ENCODE data around the gene PUSL1. TPM values are rescaled to one million over a fixed set of nuclear protein-coding genes. Genes with fewer than 3 reads are reported as not detected.

The PUSL1 gene
- total RNA-seq, 1 donor from 2014 or later: 14.2 TPM

DNA sequence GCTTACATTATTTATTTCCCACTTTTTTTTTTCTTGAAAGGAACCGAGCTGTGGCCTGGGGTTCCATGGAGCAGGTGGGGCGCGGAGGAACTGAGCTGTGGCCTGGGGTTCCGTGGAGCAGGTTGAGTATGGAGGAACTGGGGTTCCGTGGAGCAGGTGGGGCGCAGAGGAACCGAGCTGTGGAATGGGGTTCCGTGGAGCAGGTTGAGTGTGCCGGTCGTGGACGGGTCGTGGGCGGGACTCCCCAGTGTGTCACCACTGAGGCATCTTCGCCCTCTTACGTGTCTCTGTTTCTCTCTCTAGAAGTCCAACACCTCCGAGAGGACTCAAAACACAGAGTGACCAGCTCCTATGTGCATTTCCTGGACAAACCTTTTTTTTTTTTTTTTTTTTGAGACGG, 29.4 kb upstream of the PUSL1 start:
- no peak for DNase-seq (ENCODE audit: low read depth)

DNA sequence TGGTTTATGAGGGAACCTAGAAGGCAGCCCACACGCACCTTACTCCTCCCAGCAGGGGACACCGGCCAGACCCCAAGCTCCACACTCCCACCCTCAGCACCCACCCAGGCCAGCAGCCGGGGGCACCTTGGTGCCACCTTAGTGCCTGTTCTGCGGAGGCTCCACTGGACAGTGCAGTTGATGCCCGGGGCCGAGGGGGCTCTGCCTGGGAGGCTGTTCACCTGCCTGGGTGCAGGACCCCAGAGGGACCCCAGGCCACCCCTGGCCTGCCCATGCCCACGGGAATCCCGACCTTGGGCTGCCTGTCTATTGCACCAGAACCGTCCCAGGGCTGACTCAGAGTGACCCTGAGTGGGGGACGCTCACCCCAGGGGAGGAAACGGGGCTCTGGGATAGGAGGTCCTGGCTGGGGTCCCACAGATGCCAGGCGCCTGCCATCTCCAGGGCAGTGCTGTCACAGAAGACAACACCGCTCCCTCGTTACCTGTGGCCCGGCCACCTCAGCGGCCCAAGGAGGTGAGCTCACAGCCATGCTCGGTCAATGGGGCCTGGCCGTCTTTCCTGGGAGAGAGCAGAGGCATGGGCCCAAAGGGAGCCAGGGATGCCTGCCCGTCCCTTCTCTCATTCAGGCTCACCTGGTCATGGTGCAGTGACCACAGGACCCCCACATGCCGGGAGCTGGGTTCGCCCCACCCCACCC, 27.5 kb upstream of the PUSL1 start:
- no peak for DNase-seq (ENCODE audit: low read depth)

DNA sequence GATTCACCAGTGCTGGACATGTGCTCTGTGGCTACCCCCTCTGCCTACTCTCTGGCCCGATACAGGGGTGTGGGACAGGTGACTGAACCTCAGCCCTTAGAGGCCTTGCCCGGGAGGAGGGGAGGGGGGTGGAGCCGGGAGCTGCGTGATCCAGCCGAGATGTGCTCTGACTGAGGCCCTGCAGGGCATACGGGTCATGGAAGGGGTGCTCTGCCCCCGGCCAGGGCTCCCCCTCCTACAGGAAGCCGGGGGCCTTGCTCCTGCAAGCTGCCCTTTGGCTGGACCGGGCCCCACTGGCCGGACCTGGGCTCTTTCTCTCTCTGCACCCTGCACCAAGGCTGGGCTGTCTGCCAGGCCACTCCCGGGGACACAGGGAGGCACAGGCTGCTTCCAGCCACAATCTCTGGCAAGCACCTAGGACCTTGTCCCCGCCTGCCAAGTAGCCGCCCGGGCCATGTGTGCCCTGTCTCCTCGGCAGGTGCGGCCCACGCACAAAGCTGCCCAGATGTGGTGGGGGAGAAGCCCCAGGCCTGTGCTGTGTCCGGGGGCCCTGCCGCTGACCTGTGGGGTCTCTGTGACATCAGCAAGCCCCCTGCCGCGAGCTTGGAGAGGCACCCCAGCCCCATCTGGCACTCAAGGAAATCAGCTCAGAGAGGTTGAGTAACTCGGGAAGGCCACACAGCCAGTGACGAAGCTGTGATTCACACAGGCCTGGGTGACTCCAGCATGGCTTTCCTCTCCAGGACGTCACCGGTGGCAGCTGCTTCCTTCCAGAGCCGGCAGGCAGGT, 26.7 kb upstream of the PUSL1 start:
- DNase-seq (ENCODE audit: low read depth): peak; percentile 63

DNA sequence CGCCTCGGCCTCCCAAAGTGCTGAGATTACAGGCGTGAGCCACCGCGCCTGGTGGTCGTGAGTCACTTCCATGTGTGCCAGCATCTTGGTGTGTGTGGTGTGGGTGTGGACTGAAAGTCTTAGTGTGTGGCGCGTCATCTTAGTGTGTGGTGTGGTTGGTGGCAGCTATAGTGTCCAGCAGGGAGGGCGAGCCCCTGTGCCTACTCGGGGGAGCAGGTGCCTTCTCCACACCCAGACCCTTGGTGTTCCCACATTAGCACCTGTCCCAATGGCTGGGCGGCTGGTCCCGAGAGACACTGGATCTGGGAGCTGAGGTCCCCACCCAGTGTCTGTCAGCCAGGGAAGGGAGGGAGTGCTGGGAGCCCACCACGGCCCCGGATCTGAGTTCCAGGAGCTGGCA, 25.4 kb upstream of the PUSL1 start:
- DNase-seq (ENCODE audit: low read depth): no peak

DNA sequence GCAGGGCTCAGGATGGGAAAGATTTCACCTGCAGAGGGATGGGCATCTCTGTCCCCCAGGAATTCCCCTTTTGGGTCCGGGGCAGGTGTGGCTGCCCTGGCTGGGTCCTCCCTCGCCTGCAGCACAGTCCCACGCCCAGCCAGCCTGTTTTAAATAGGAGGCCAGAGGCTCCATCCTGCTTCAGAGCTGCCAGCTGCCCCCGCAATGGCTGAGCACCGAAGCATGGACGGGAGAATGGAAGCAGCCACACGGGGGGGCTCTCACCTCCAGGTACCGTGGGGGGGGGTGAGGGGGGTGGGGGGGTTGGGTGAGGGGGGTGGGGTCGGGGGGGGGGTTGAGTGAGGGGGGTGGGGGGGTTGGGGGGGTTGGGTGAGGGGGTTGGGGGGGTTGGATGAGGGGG, 24.6 kb upstream of the PUSL1 start:
- peak; percentile 43 for DNase-seq (ENCODE audit: low read depth)

DNA sequence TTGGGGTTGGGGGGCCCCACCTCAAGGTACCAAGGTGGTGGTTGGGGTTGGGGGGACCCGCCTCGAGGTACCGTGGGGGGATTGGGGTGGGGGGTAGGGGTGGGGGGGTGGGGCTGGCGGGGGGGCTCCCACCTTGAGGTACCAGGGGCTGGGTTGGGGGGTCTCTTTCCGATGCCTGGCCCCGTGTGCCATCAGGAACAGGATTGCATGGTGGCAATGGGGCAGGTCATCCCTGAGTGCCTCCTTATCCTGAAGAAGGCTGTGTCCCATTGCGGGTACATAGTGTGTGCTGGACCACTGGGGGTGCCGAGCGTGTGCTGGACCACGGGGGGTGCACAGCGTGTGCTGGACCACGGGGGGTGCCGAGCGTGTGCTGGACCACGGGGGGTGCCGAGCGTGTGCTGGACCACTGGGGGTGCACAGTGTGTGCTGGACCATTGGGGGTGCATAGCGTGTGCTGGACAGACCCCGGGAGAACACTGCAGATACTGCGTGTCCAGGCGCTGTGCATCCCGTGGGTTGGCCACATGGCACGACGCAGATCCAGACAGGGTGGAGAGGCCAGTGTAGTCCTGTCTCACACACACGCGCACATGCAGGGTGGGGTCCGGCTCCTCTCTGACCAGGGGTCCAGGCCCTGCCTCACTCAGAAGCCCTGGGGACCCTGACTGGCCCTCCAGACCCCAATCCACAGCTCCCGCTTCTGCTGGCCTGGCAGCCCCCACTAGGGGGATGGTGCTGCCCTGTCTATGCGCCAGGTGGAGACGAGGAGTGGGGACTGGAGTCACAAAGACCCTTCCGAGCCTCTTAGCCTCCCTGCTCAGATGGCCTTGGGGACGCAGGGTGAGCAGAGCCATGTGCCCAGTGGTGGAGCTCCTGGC, 23.9 kb upstream of the PUSL1 start:
- DNase-seq (ENCODE audit: low read depth): no peak

DNA sequence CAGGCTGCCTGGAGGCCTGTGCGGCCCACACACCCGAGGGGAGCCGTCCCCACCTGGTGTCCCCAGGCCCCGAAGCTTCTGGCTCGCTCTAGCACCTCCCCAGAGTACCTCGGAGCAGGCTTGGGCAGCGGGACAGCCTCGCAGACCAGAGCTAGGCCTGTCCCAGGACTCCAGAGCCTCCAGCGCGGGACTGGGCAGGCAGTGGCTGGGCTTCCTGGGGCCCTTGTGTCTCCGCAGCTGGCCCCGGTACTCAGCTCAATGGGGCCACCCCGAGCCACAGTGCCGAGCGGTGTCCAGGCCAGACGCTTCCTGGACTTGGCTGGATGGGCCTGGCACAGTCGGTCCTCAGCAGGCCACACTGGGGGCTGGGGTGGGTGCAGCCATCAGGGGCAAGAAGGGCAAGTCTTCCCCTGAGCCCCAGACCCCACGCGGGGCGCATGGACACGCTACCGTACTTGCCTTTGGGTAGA, 23.3 kb upstream of the PUSL1 start:
- no peak for DNase-seq (ENCODE audit: low read depth)

DNA sequence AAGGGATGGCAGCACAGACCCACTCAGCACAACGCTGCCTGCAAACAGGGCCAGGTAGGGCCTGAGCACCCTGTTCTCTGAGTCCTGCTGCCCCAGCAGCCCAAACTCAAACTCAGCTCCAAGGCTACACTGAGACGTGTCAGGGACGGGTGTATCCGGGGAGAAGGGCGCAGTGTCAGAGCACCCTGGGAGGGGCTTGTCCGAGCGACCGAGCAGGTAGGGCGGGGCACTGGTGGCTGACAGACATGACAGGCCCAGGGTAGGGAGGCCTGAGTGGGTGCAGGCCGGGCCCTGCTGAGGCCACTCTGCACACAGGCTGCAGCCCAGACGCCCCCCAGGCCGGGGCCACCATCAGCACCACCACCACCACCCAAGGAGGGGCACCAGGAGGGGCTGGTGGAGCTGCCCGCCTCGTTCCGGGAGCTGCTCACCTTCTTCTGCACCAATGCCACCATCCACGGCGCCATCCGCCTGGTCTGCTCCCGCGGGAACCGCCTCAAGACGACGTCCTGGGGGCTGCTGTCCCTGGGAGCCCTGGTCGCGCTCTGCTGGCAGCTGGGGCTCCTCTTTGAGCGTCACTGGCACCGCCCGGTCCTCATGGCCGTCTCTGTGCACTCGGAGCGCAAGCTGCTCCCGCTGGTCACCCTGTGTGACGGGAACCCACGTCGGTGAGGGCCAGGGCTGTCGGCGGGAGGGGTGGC, 22.6 kb upstream of the PUSL1 start:
- no peak for DNase-seq (ENCODE audit: low read depth)

DNA sequence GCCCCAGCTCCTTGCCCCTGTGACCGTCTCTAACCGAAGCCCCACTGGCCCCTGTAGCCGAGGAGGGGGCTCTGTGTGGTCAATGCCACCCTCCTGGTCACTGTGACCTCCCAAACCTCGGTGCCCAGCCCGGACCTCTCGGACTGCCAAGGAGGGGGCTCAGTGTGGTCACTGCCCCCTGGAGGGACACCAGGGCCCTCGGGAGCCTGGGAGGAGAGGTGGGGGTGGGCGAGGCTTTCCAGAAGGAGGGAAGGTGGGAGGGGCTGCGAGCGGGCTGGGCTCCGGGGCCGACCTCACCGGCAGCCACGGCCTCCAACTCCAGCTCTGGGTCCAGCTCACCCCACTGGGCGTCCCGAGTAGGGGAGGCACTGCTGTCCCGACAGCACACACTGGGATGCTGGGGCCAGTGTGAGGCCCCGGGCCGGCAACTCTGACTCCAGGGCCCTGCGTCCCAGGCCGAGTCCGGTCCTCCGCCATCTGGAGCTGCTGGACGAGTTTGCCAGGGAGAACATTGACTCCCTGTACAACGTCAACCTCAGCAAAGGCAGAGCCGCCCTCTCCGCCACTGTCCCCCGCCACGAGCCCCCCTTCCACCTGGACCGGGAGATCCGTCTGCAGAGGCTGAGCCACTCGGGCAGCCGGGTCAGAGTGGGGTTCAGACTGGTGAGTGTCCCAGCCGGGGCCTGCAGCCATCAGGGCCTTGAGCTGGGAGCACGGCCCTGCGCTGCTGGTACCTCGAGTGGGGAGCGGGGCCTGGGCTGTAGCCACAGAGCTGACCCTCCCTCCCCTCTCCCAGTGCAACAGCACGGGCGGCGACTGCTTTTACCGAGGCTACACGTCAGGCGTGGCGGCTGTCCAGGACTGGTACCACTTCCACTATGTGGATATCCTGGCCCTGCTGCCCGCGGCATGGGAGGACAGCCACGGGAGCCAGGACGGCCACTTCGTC, 21.8 kb upstream of the PUSL1 start:
- DNase-seq (ENCODE audit: low read depth): no peak

DNA sequence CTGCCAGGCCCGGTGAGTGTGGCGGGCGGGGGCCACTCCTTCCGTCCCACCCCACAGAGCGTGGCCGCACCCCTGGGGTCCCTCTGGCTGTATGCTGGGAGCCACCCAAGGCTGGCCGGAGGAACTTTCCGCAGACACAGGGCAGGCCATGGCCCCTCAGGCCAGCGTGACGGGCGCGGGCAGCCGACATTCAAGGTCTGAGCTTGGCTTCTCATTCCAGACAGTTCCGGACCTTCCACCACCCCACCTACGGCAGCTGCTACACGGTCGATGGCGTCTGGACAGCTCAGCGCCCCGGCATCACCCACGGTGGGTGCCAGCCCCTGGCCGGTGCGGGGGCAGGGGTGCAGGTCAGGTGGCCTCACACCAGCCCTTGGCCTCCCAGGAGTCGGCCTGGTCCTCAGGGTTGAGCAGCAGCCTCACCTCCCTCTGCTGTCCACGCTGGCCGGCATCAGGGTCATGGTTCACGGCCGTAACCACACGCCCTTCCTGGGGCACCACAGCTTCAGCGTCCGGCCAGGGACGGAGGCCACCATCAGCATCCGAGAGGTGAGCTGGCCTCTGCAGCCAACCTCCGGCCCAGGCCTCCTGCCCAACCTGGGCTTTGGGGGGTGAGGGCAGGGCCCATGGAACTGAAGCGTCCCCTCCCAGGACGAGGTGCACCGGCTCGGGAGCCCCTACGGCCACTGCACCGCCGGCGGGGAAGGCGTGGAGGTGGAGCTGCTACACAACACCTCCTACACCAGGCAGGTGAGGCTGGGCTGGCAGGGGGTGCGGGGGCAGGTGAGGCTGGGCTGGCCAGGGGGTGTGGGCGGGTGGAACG, 20.9 kb upstream of the PUSL1 start:
- DNase-seq (ENCODE audit: low read depth): no peak

DNA sequence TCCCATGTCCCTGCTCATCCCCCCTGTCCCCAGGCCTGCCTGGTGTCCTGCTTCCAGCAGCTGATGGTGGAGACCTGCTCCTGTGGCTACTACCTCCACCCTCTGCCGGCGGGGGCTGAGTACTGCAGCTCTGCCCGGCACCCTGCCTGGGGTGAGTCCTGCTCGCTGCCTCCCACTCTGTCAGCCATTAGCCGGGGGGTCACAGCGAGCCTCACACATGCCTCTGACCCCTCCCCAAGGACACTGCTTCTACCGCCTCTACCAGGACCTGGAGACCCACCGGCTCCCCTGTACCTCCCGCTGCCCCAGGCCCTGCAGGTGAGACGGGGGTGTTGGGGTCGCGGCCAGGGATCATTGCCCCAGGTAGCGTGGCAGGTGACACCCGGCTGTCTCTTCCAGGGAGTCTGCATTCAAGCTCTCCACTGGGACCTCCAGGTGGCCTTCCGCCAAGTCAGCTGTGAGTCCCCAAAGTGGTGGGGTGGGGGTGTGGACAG, 18.1 kb upstream of the PUSL1 start:
- DNase-seq (ENCODE audit: low read depth): no peak

DNA sequence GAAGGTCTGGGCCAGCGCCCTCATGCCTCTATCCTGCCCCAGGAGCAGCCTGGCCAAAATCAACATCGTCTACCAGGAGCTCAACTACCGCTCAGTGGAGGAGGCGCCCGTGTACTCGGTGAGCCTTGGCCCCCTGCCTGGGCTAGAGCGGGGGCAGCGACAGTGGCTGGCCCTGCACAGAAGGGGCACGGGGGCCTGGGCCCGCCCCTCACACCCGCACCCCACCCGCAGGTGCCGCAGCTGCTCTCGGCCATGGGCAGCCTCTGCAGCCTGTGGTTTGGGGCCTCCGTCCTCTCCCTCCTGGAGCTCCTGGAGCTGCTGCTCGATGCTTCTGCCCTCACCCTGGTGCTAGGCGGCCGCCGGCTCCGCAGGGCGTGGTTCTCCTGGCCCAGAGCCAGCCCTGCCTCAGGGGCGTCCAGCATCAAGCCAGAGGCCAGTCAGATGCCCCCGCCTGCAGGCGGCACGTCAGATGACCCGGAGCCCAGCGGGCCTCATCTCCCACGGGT, 17.3 kb upstream of the PUSL1 start:
- DNase-seq (ENCODE audit: low read depth): no peak

DNA sequence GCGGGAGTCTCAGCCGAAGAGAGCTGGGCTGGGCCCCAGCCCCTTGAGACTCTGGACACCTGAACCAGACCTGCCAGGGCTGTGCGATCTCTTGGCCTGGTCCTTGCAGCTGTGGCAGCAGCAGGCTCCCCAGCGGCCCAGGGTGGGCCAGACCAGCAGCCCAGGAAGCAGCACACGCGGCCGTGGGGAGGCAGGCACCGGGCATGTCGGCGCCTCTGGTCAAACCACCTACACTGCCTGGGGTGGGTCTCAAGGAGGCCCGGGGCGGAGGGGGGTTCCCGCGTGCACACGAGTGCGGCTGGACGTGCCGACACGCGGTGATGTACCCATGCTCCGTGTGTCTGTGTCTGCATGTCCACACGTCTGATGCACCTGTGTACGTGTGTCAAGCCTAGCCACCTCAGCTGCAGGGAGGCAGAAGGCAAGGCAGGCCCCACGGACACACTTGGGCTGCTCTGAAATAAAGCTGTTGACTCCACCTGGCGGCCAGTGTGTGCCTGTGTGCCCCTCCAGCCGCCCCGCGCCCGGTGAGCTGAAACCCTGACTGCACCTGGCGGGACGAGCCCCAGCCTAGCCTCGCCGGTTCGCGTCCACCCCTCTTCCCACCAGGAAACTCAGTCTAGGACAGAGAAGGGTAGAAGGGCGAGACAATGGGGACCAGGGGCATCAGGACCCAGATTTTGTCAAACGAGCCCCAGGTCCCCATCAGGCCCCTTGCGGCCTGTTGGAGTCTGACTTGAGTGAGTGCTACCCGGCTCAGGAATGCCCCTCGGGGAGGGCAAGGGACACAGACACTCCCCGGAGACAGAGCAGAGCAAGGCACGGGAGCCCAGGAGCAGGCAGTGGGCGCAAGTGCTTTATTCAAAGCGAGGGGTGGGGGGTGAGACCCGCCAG, 16.6 kb upstream of the PUSL1 start:
- peak; percentile 63 for DNase-seq (ENCODE audit: low read depth)

DNA sequence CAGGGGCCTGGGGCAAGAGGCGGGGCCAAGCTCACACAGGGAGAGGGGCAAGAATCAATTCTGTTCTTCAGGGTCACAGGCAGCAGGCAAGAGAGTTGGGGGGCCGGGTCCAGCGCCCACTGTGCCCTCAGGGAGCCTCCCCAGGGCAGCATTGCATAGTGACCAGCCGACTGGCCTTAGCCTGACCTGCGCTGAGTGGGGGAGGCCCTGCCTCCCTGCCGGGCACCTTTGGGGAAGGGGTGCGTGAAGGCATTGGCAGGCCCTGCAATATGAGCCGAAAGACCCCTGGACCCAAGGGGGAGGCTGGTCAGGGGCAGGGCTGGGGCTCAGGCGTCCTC, 16.0 kb upstream of the PUSL1 start:
- no peak for DNase-seq (ENCODE audit: low read depth)

DNA sequence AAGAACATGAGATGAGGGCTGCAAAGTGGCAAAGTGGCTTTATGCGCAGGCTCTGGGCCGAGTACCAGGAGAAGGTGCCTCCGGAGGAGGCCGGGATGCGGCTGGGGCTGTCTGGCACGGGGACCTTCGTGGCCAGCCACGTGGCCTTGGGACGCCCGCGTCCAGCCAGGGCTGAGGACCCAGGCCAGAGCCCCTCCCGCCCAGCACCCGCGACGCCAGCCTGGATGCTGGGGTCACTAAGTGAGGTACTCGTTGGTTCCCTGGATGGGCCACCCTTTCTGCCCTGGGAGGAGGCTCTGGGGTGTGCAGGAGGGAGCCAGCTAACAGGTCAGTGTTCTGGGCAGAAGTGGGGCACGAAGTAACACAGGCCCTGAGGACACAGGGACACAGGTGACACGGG, 15.5 kb upstream of the PUSL1 start:
- DNase-seq (ENCODE audit: low read depth): no peak

DNA sequence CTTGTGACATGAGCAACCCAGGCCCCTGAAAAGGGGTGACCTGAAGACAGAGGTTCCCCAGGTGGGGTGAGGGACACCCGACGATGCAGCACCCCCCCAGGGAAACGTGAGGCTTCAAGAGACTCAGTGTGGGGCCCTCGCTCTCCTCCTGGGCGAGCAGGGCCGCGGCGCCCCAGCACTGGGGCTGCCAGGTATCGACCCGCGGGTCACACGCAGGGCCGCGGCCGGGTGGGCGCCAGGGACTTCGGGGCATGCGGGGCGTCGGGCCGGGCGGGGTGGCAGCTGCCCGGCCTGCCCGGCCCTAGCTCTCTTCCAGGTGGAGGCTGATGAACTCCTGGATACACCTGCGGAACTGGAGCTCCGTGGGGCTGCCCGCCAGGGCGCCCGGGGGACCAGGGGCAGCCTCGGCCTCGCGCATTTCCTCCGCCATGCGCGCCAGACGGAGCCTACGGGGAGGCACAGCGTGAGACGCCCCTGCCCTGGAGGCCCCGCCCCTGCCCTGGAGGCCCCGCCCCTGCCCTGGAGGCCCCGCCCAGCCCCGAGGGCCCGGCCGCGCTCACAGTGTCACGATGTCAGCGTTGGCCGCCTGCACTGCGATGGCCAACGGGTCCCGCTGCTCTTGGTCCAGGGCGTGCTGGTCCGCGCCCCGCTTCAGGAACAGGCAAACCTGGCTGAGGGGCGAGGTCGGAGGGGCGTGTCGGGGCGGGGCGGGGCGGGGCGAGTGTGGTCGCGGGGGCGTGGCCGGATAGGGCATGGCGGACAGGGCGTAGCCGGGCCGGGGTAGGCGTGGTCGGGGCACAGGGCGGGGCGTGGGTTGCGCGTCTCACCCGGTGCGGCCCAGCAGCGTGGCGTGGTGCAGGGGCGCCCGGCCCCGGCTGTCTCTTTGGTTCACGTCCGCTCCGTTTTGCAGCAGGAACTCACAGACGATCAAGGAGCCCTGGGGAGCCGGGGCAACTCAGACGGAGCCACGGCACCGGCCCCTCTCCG, 14.8 kb upstream of the PUSL1 start:
- no peak for DNase-seq (ENCODE audit: low read depth)

DNA sequence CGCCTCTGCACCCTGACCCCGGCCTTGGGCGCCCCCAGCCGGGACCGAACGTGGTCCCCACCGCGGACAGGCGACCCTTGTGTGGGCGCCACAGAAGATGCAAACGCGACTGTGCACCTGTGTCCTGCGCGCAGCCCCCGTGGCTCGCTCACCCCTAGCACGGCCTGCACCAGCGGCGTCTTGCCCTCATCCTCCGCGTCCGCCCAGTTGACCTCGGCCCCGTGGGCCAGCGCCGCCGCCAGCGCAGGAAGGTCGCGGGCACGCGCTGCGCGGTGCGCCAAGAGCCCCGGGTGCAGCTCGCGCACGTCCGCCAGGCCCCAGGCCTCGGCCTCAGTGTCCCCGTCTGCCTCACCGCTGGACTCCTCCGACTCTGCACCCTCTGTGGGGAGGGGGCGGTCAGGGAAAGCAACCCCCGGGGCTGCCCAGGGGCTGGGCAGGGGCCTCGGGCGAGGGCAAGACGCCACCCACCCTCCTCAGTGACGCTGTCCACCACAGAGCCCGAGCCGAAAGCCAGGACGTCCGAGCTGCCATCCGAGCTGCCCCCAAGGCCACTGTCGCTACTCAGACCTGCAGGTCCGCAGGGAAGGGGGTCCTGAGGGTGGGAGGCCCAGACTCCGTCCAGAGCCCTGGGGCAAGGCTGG, 14.0 kb upstream of the PUSL1 start:
- no peak for DNase-seq (ENCODE audit: low read depth)

Measured in renal cortical epithelial cell (primary cell).